HCT116 (cell line): ENCODE data around the gene CDC14A. TPM values are rescaled to one million over a fixed set of nuclear protein-coding genes. Genes with fewer than 3 reads are reported as not detected.

Source experiments
- ATAC-seq: fragments of 200-7000 bp; cut with Tn5 transposase; 2 replicates; pipeline ENCODE4 v1.9.1; 2020; ENCODE audit warnings: mild to moderate bottlenecking, moderate library complexity
- BruUV-seq: library from RNA; stranded (reverse); fragments of 400-500 nt; replicated peaks from 2 replicates; lab custom pipeline; 2021; lab: Mats Ljungman, UMichigan
- CTCF ChIA-PET: fragments of 300-600 bp; sonication (Branson Sonifier 250); formaldehyde crosslinking; loops from one replicate; lab custom pipeline; 2021; ENCODE audit warnings: antibody characterized with exemption; lab: Charles Lee
- POLR2A ChIA-PET: fragments of 300-600, 350-600 bp; sonication (Branson Sonifier 250); formaldehyde crosslinking; loops from one replicate; lab custom pipeline; 2021; ENCODE audit warnings: antibody characterized with exemption; lab: Charles Lee
- RAD21 ChIA-PET, 2 experiments: fragments of 300-600 bp; sonication (Branson Sonifier 250); formaldehyde crosslinking; loops; one replicate each; lab custom pipeline; 2023; ENCODE audit warnings: low total read pairs in 2 of 2; ENCODE audit not compliant: uncharacterized antibody in 2 of 2, unreplicated experiment in 2 of 2, low non-redundant PET in 1 of 2; lab: Charles Lee
- DNase-seq: peaks from one replicate; pipeline ENCODE4 v3.0.0-alpha.2; 2010; ENCODE audit warnings: low read depth, low spot score
- H2AFZ ChIP-seq: fragments of 200-600 bp; shearing (Covaris generic), sonication (generic); 2 replicates; pipeline ENCODE4 v1.6.1; 2017; ENCODE audit warnings: low read depth, mixed run types, mixed read lengths, antibody characterized with exemption, low read length; ENCODE audit not compliant: poor library complexity, severe bottlenecking
- H3K27ac ChIP-seq: 2 replicates; pipeline ENCODE4 v1.5.1; 2012; ENCODE audit warnings: low read depth, low read length
- H3K27me3 ChIP-seq: fragments of 200-600 bp; sonication (generic); 2 replicates; pipeline ENCODE4 v1.6.1; 2016; ENCODE audit warnings: mixed run types, low read length, mixed read lengths; ENCODE audit not compliant: insufficient read depth
- H3K36me3 ChIP-seq, 2 experiments: fragments of 200-500 bp in 1 of 2; fragments of 200-600 bp in 1 of 2; sonication (Bioruptor generic) in 1 of 2; sonication (generic) in 1 of 2; 2 replicates each; pipeline versions ENCODE4 v1.5.1 to v1.6.1; 2014 to 2016; ENCODE audit warnings: low read length in 2 of 2, inconsistent platforms in 1 of 2, mixed read lengths in 1 of 2, mixed run types in 1 of 2; ENCODE audit not compliant: insufficient read depth in 2 of 2, control insufficient read depth in 1 of 2
- H3K4me1 ChIP-seq, 2 experiments: fragments of 200-600 bp in 1 of 2; sonication (generic) in 1 of 2; 2 replicates each; pipeline versions ENCODE4 v1.5.1 to v1.6.1; 2012 to 2017; ENCODE audit warnings: low read length in 2 of 2, inconsistent platforms in 1 of 2, mild to moderate bottlenecking in 1 of 2, mixed read lengths in 1 of 2, mixed run types in 1 of 2, moderate library complexity in 1 of 2; ENCODE audit not compliant: insufficient read depth in 2 of 2, control insufficient read depth in 1 of 2
- H3K4me2 ChIP-seq: fragments of 200-600 bp; sonication (generic); 2 replicates; pipeline ENCODE4 v1.6.1; 2017; ENCODE audit warnings: mixed run types, low read length, mixed read lengths
- H3K4me3 ChIP-seq, 2 experiments: fragments of 200-600 bp in 1 of 2; sonication (generic) in 1 of 2; replicated peaks in 1 of 2; 2 replicates each; pipeline ENCODE4 v1.5.1; 2011 to 2016; ENCODE audit warnings: low read length in 2 of 2, control low read depth in 1 of 2, low read depth in 1 of 2, mild to moderate bottlenecking in 1 of 2, mixed read lengths in 1 of 2, mixed run types in 1 of 2
- H3K79me2 ChIP-seq: fragments of 200-600 bp; sonication (generic); 2 replicates; pipeline ENCODE4 v1.6.1; 2017; ENCODE audit warnings: mild to moderate bottlenecking, mixed run types, low read length, moderate library complexity, mixed read lengths; ENCODE audit not compliant: insufficient read depth
- H3K9ac ChIP-seq: fragments of 200-600 bp; sonication (generic); 2 replicates; pipeline ENCODE4 v1.6.1; 2016; ENCODE audit warnings: low read length, mixed read lengths
- H3K9me2 ChIP-seq: fragments of 200-600 bp; sonication (generic), shearing (Covaris generic); 2 replicates; pipeline ENCODE4 v1.6.1; 2017; ENCODE audit warnings: mixed run types, mild to moderate bottlenecking, moderate library complexity; ENCODE audit not compliant: insufficient read depth
- H3K9me3 ChIP-seq, 2 experiments: fragments of 200-500 bp in 1 of 2; fragments of 200-600 bp in 1 of 2; sonication (Bioruptor generic) in 1 of 2; sonication (generic) in 1 of 2; 2 replicates each; pipeline ENCODE4 v1.6.1; 2014 to 2017; ENCODE audit warnings: low read length in 2 of 2, mixed read lengths in 2 of 2, inconsistent platforms in 1 of 2, low read depth in 1 of 2, mild to moderate bottlenecking in 1 of 2, mixed run types in 1 of 2, moderate library complexity in 1 of 2; ENCODE audit not compliant: control insufficient read depth in 1 of 2, insufficient read depth in 1 of 2
- H4K20me1 ChIP-seq: fragments of 200-600 bp; sonication (generic), shearing (Covaris generic); 2 replicates; pipeline ENCODE4 v1.6.1; 2017; ENCODE audit warnings: mixed run types, mild to moderate bottlenecking, moderate library complexity; ENCODE audit not compliant: insufficient read depth
- CBX3 ChIP-seq: IDR thresholded peaks from 2 replicates; pipeline ENCODE4 v1.6.1; 2012; ENCODE audit warnings: low read depth
- EZH2phosphoT487 ChIP-seq: fragments of 200-600 bp; IDR thresholded peaks from 2 replicates; pipeline ENCODE4 v1.6.1; 2018; ENCODE audit warnings: antibody characterized with exemption, borderline replicate concordance
- FOSL1 ChIP-seq: IDR thresholded peaks from 2 replicates; pipeline ENCODE4 v1.6.1; 2012; ENCODE audit warnings: low read depth
- JUND ChIP-seq: IDR thresholded peaks from 2 replicates; pipeline ENCODE4 v1.6.1; 2012
- POLR2AphosphoS5 ChIP-seq: IDR thresholded peaks from 2 replicates; pipeline ENCODE4 v1.6.1; 2011; ENCODE audit warnings: mild to moderate bottlenecking, low read depth, low read length, moderate library complexity
- RAD21 ChIP-seq: IDR thresholded peaks from 2 replicates; pipeline ENCODE4 v1.6.1; 2012; ENCODE audit warnings: low read depth, mild to moderate bottlenecking
- SIN3A ChIP-seq: IDR thresholded peaks from 2 replicates; pipeline ENCODE4 v1.6.1; 2012; ENCODE audit warnings: low read depth
- SRF ChIP-seq: IDR thresholded peaks from 2 replicates; pipeline ENCODE4 v1.6.1; 2012; ENCODE audit warnings: low read depth
- TCF7L2 ChIP-seq: IDR thresholded peaks from 2 replicates; pipeline ENCODE4 v1.7.0; 2011; ENCODE audit warnings: borderline replicate concordance, inconsistent platforms; ENCODE audit not compliant: insufficient read depth, insufficient read length; ENCODE audit errors: extremely low read depth
- YY1 ChIP-seq: IDR thresholded peaks from 2 replicates; pipeline ENCODE4 v1.6.1; 2011; ENCODE audit warnings: low read length, low read depth, moderate library complexity, mild to moderate bottlenecking; ENCODE audit not compliant: insufficient replicate concordance; ENCODE audit errors: extremely low read depth
- intact Hi-C: fragments of 100-400 bp; cut with micrococcal nuclease; formaldehyde crosslinking; loops from 2 replicates; pipeline ENCODE4 v1.10.0; 2022
- total RNA-seq: library from RNA; stranded (reverse); gene quantifications from one replicate; pipeline ENCODE4 v1.2.1, GENCODE V29; 2021; ENCODE audit not compliant: unreplicated experiment
- TF ChIP-seq, protein P1 (sequence below), 3 experiments: fragments of 200-600 bp in 1 of 3; sonication (generic) in 1 of 3; IDR thresholded peaks in 2 of 3; conservative IDR thresholded peaks in 1 of 3; 2 replicates each; pipeline ENCODE4 v1.5.1; 2012 to 2017; ENCODE audit warnings: low read depth in 2 of 3, low read length in 2 of 3, antibody characterized with exemption in 1 of 3, borderline replicate concordance in 1 of 3, control low read depth in 1 of 3, mild to moderate bottlenecking in 1 of 3, mixed read lengths in 1 of 3, mixed run types in 1 of 3, moderate library complexity in 1 of 3; ENCODE audit not compliant: insufficient read depth in 1 of 3
- TF ChIP-seq, protein P2 (sequence below): IDR thresholded peaks from 2 replicates; pipeline ENCODE4 v1.6.1; 2012; ENCODE audit warnings: low read depth
- TF ChIP-seq, protein P3 (sequence below): IDR thresholded peaks from 2 replicates; pipeline ENCODE4 v1.6.1; 2012

CDC14A gene
- total RNA-seq, 1 experiment from 2014 or later = 5.1 TPM

DNA sequence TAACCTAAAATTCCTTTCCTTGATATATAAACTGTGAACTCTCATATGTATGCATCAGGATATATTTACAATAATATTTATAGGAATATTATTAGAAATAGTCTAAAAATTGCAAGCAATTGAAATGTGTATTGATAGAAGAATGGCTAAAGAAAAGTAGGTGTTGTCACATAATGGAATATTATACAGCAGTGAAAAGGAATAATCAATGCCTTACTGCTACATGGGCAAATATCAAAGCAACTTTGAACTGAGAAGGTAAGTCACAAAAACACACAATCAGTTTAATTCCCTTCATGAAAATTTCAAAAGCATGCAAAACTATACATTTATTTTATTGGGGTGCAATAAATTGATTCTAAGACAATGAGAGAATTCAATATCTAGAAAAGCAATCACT, 35.7 kb upstream of the CDC14A start (continued):
- TF ChIP-seq, protein P1, sequence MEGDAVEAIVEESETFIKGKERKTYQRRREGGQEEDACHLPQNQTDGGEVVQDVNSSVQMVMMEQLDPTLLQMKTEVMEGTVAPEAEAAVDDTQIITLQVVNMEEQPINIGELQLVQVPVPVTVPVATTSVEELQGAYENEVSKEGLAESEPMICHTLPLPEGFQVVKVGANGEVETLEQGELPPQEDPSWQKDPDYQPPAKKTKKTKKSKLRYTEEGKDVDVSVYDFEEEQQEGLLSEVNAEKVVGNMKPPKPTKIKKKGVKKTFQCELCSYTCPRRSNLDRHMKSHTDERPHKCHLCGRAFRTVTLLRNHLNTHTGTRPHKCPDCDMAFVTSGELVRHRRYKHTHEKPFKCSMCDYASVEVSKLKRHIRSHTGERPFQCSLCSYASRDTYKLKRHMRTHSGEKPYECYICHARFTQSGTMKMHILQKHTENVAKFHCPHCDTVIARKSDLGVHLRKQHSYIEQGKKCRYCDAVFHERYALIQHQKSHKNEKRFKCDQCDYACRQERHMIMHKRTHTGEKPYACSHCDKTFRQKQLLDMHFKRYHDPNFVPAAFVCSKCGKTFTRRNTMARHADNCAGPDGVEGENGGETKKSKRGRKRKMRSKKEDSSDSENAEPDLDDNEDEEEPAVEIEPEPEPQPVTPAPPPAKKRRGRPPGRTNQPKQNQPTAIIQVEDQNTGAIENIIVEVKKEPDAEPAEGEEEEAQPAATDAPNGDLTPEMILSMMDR (IDR thresholded peaks at IDR 0.05 in 2 of 3, conservative IDR thresholded peaks at IDR 0.05 in 1 of 3; ENCODE audit: borderline replicate concordance in 1 of 3, insufficient read depth in 1 of 3, low read depth in 2 of 3, low read length in 2 of 3) = no peak
- TF ChIP-seq SIN3A (no peak), TCF7L2 (no peak), POLR2AphosphoS5 (no peak), RAD21 (no peak), CBX3 (no peak), JUND (no peak), SRF (no peak), FOSL1 (no peak), EZH2phosphoT487 (no peak)
- TF ChIP-seq, all 23 proteins: peak for 0

DNA sequence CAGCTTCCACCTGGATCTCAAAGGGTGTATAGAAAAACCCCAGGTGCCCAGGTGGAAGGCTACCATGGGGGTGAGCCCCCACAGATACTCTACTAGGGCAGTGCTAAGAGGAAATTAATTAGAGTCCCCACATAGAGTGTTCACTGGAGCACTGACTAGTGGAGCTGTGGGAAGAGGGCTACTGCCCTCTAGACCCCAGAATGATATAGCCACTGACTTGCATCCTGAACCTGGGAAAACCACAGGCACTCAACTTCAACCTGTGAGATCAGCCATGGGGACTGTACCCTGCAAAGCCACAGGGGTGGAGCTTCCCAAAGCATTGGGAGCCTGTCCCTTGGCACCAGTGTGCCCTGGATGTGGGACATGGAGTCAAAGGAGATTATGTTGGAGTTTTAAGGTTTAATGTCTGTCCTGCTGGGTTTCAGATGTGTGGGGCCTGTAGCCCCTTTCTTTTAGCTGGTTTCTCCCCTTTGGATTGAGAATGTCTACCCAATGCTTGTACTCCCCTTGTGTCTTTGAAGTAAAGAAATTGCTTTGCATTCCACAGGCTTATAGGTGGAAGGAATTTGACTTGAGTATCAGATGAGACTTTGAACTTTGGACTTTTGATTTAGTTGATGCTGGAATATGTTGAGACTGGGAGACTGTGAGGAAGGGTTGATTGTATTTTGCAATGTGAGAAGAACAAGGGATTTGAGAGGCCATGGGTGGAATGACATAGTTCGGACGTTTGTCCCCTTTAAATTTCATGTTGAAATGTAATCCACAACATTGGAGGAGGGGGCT, 31.8 kb upstream of the CDC14A start:
- Histone ChIP-seq H3K79me2 (no peaks in the 10 kb centered on the region), H3K27me3 (no peaks in the 10 kb centered on the region), H3K9ac (no peak overlapping the region), H3K4me3 (no peak overlapping the region), H4K20me1 (no peaks in the 10 kb centered on the region), H3K27ac (no peak overlapping the region), H3K36me3 (no peaks in the 10 kb centered on the region), H3K4me1 (no peaks in the 10 kb centered on the region; a peak in 1 of 4 replicates), H3K9me3 (peaks cover 0 to 4% of the 10 kb centered on the region in 2 experiments; a peak in 1 of 4 replicates), H3K4me2 (no peak overlapping the region), H2AFZ (no peak overlapping the region), H3K9me2 (no peaks in the 10 kb centered on the region)
- RAD21 ChIA-PET = no interaction called here
- intact Hi-C loops = no loop called here
- BruUV-seq = no TSS peak
- ATAC-seq = peak; percentile 52; the same call in 1 of the 2 replicates
- CTCF ChIA-PET = no interaction called here
- POLR2A ChIA-PET = no interaction called here
- DNase-seq = no peak
- TF ChIP-seq, protein P2, sequence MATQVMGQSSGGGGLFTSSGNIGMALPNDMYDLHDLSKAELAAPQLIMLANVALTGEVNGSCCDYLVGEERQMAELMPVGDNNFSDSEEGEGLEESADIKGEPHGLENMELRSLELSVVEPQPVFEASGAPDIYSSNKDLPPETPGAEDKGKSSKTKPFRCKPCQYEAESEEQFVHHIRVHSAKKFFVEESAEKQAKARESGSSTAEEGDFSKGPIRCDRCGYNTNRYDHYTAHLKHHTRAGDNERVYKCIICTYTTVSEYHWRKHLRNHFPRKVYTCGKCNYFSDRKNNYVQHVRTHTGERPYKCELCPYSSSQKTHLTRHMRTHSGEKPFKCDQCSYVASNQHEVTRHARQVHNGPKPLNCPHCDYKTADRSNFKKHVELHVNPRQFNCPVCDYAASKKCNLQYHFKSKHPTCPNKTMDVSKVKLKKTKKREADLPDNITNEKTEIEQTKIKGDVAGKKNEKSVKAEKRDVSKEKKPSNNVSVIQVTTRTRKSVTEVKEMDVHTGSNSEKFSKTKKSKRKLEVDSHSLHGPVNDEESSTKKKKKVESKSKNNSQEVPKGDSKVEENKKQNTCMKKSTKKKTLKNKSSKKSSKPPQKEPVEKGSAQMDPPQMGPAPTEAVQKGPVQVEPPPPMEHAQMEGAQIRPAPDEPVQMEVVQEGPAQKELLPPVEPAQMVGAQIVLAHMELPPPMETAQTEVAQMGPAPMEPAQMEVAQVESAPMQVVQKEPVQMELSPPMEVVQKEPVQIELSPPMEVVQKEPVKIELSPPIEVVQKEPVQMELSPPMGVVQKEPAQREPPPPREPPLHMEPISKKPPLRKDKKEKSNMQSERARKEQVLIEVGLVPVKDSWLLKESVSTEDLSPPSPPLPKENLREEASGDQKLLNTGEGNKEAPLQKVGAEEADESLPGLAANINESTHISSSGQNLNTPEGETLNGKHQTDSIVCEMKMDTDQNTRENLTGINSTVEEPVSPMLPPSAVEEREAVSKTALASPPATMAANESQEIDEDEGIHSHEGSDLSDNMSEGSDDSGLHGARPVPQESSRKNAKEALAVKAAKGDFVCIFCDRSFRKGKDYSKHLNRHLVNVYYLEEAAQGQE = no peak
- TF ChIP-seq, protein P3, sequence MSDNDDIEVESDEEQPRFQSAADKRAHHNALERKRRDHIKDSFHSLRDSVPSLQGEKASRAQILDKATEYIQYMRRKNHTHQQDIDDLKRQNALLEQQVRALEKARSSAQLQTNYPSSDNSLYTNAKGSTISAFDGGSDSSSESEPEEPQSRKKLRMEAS = no peak
- TF ChIP-seq FOSL1 (no peak), YY1 (no peak)
- TF ChIP-seq, all 23 proteins: peak for 0
